Epithelial cell of alveolus of lung (primary cell): ENCODE measurements around the gene ITGA6. TPM values are rescaled to one million over a fixed set of nuclear protein-coding genes. Genes with fewer than 3 reads are reported as not detected.

Experiments
- total RNA-seq: library from RNA; depleted of rRNA; stranded (reverse); fragments of >200 nt; gene quantifications from 2 replicates; pipeline ENCODE4 v1.2.1, GENCODE V29; 2015

Gene ITGA6
- 11.8 and 19.0 TPM in 2 replicates for total RNA-seq

GRCh38 chr2:172427256-172427989 is at the start of gene ITGA6:
ITGA6 (plus strand) TSS chr2:172427586.

Other genes starting within 250 kb of the ITGA6 start
- 33.5 and 62.9 TPM in 2 replicates for gene PDK1, start 128.5 kb downstream of the ITGA6 start, total RNA-seq